ENCODE measurements around the gene BCAR1.

Gene BCAR1

GRCh38 chr16:75197522-75198134, 53.8 kb downstream of the BCAR1 start:
- TF ChIP-seq POLR2A (IDR thresholded peaks at IDR 0.05; ENCODE audit: extremely low read depth, insufficient read length) (no peak), MYC (IDR thresholded peaks at IDR 0.05; ENCODE audit: low read depth, low read length) (no peak), CTCF (IDR thresholded peaks at IDR 0.05; ENCODE audit: low read depth, low read length) (no peak), MAX (IDR thresholded peaks at IDR 0.05; ENCODE audit: low read depth, low read length) (no peak)
- no peak overlapping the region for H3K4me3 ChIP-seq (ENCODE audit: low read depth, low read length)
- DNase-seq (ENCODE audit: low read depth) = peak; percentile 39

GRCh38 chr16:75196836-75197235, 54.6 kb downstream of the BCAR1 start:
- no peak for TF ChIP-seq MYC (IDR thresholded peaks at IDR 0.05; ENCODE audit: low read depth, low read length)
- no peak for TF ChIP-seq POLR2A (IDR thresholded peaks at IDR 0.05; ENCODE audit: extremely low read depth, insufficient read length)
- no peak for TF ChIP-seq MAX (IDR thresholded peaks at IDR 0.05; ENCODE audit: low read depth, low read length)
- no peak for TF ChIP-seq CTCF (IDR thresholded peaks at IDR 0.05; ENCODE audit: low read depth, low read length)
- no peak overlapping the region for H3K4me3 ChIP-seq (ENCODE audit: low read depth, low read length)
- DNase-seq (ENCODE audit: low read depth) = no peak

- H3K4me3 ChIP-seq (ENCODE audit: low read depth, low read length) = no peak overlapping the region
- peak; percentile 27 for DNase-seq (ENCODE audit: low read depth)
- TF ChIP-seq POLR2A (IDR thresholded peaks at IDR 0.05; ENCODE audit: extremely low read depth, insufficient read length) (no peak), MAX (IDR thresholded peaks at IDR 0.05; ENCODE audit: low read depth, low read length) (no peak), CTCF (IDR thresholded peaks at IDR 0.05; ENCODE audit: low read depth, low read length) (no peak), MYC (IDR thresholded peaks at IDR 0.05; ENCODE audit: low read depth, low read length) (no peak)
These were observed 55.3 kb downstream of the BCAR1 start for GRCh38 chr16:75195811-75196790.

GRCh38 chr16:75193730-75194444, 57.5 kb downstream of the BCAR1 start:
- DNase-seq (ENCODE audit: low read depth) = no peak
- no peak for TF ChIP-seq MAX (IDR thresholded peaks at IDR 0.05; ENCODE audit: low read depth, low read length)
- no peak overlapping the region for H3K4me3 ChIP-seq (ENCODE audit: low read depth, low read length)

GRCh38 chr16:75193265-75193650, 58.2 kb downstream of the BCAR1 start:
- no peak for DNase-seq (ENCODE audit: low read depth)
- H3K4me3 ChIP-seq (ENCODE audit: low read depth, low read length) = no peak overlapping the region
- TF ChIP-seq MYC (IDR thresholded peaks at IDR 0.05; ENCODE audit: low read depth, low read length) = no peak
- no peak for TF ChIP-seq CTCF (IDR thresholded peaks at IDR 0.05; ENCODE audit: low read depth, low read length)
- no peak for TF ChIP-seq POLR2A (IDR thresholded peaks at IDR 0.05; ENCODE audit: extremely low read depth, insufficient read length)
- no peak for TF ChIP-seq MAX (IDR thresholded peaks at IDR 0.05; ENCODE audit: low read depth, low read length)
